ENCODE results near the gene RXFP4. TPM values are rescaled to one million over a fixed set of nuclear protein-coding genes. Genes with fewer than 3 reads are reported as not detected.
A peak's percentile ranks its signal among the peaks of the same experiment; 100 is the strongest.

Gene RXFP4
- polyA plus RNA-seq, 2 of the 4 experiments (the other 2 are of a cell fraction) = 0.06 to 0.12 TPM

DNA sequence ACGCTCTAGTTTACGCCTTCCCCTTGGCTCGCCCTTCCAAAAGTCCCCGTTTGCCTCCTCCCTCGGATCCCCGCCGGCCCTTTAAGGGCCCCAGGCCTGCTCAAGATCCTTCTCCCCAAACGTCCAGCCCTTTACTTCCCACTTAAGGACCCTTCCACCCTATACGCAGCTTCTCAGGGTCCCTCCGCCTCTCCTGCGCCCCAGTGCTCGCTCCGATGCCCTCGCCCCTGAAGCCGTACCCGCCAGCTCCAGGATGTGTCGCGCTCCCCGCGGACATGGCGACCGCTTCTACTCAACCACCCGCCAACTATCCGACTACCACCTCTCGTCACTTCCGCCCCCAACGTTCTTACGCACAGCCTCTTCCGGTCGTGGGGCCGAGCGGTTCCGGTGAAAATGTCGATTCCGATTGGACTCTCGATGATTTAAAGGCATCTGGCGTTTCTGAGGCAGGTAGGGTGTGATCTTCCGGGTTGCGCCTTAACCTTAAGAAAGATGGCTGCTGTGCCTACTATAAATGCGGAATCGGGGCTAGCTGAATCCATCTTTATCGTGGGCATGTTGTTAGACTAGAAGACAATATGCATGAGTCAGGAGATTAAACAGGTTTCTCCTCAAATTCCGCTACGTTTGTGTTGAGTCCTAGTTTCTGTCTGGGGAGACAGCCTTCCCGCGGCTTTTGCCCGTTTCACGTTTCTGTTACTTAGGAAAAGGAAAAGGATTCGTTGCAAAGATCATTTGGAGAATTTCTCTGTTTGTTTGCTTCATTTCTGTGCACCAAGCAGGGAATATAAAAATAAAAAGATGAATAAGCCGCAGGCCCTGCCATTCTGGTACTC, 7.1 kb upstream of the RXFP4 start, which contains the start of gene KHDC4:
Gene KHDC4, minus strand, starts transcription at position 317 of the 839 bp plus-strand sequence. Its CDS starts 40 bp downstream, at position 277.
- ChIA-PET POLR2A (interaction anchor here (0.6 to 1.9 kb wide), 19 partner anchors 9 to 325 kb away, joined by 3 to 10 read pairs (median 4); partner anchors contain the start of genes ARHGEF2, PMF1 and SYT11), CTCF (interaction anchor here (0.5 to 3.4 kb wide), 9 partner anchors 13 to 132 kb away, joined by 3 to 21 read pairs (median 4); no protein-coding TSS in a partner anchor)
- WGBS (ENCODE audit: missing lambda C conversion rate) = 1% methylated on average over 49 of the region's 50 CpGs
- Histone ChIP-seq H3K4me1 (peaks cover 42% of the 10 kb centered on the region), H3K27ac (peak within 1 kb of the TSS; percentile 91 to 94), H3K4me3 (peak within 1 kb of the TSS; percentile 81), H3K4me2 (peak within 1 kb of the TSS; percentile 88), H3K9me3 (no peaks in the 10 kb centered on the region)
- DNase-seq (ENCODE audit: low read depth in 1 of 2, low spot score in 1 of 2) (peak; percentile 97 to 99), ATAC-seq (peak; percentile 94 to 97), FAIRE-seq (peak; percentile 96)
- TF ChIP-seq, protein P1, sequence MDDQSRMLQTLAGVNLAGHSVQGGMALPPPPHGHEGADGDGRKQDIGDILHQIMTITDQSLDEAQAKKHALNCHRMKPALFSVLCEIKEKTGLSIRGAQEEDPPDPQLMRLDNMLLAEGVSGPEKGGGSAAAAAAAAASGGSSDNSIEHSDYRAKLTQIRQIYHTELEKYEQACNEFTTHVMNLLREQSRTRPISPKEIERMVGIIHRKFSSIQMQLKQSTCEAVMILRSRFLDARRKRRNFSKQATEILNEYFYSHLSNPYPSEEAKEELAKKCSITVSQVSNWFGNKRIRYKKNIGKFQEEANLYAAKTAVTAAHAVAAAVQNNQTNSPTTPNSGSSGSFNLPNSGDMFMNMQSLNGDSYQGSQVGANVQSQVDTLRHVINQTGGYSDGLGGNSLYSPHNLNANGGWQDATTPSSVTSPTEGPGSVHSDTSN (IDR thresholded peaks at IDR 0.05) = peak; percentile 74; the same call in 1 of the 2 replicates
- TF ChIP-seq KDM5A (IDR thresholded peaks at IDR 0.05) (peak; percentile 54; the same call in 1 of the 2 replicates), MAZ (IDR thresholded peaks at IDR 0.05; ENCODE audit: borderline replicate concordance, low read depth, low read length) (no peak), NR3C1 (IDR thresholded peaks at IDR 0.05) (no peak), FOSL2 (IDR thresholded peaks at IDR 0.05) (no peak), FOSL2 (CRISPR knock-in tag; IDR thresholded peaks at IDR 0.05) (0 out of 2 replicates have a peak, but pooled peaks have one; percentile 5), EHMT2 (IDR thresholded peaks at IDR 0.05; ENCODE audit: low read depth) (no peak), RARB (CRISPR knock-in tag; IDR thresholded peaks at IDR 0.05) (peak; percentile 18; the same call in 1 of the 2 replicates), RAD21 (conservative IDR thresholded peaks at IDR 0.05 in 1 of 2, IDR thresholded peaks at IDR 0.05 in 1 of 2) (no peak), EHF (CRISPR knock-in tag; IDR thresholded peaks at IDR 0.05) (no peak), RFX5 (IDR thresholded peaks at IDR 0.05) (no peak), FOXS1 (CRISPR knock-in tag; IDR thresholded peaks at IDR 0.05) (no peak), NFE2L2 (conservative IDR thresholded peaks at IDR 0.05; ENCODE audit: low read length) (no peak), PHF8 (IDR thresholded peaks at IDR 0.05; ENCODE audit: borderline replicate concordance, low read depth) (peak; percentile 87), MYC (IDR thresholded peaks at IDR 0.05; ENCODE audit: borderline replicate concordance, low read length) (no peak; the same call in 1 of the 2 replicates), ZFP36 (IDR thresholded peaks at IDR 0.05; ENCODE audit: borderline replicate concordance, partially characterized antibody) (no peak), CEBPB (IDR thresholded peaks at IDR 0.05) (no peak), SMC3 (IDR thresholded peaks at IDR 0.05) (no peak), EP300 (IDR thresholded peaks at IDR 0.05) (no peak), ESRRA (IDR thresholded peaks at IDR 0.05; ENCODE audit: borderline replicate concordance, low read length) (no peak), KDM1A (IDR thresholded peaks at IDR 0.05; ENCODE audit: low read depth) (no peak), NPAS2 (CRISPR knock-in tag; IDR thresholded peaks at IDR 0.05; ENCODE audit: borderline replicate concordance) (no peak), TFCP2L1 (CRISPR knock-in tag; IDR thresholded peaks at IDR 0.05) (0 out of 2 replicates have a peak, but pooled peaks have one; percentile 19), SREBF2 (IDR thresholded peaks at IDR 0.05) (no peak), BHLHE40 (IDR thresholded peaks at IDR 0.05; ENCODE audit: low read depth, low read length) (no peak), HEYL (CRISPR knock-in tag; IDR thresholded peaks at IDR 0.05) (no peak)
- TF ChIP-seq, protein P2, sequence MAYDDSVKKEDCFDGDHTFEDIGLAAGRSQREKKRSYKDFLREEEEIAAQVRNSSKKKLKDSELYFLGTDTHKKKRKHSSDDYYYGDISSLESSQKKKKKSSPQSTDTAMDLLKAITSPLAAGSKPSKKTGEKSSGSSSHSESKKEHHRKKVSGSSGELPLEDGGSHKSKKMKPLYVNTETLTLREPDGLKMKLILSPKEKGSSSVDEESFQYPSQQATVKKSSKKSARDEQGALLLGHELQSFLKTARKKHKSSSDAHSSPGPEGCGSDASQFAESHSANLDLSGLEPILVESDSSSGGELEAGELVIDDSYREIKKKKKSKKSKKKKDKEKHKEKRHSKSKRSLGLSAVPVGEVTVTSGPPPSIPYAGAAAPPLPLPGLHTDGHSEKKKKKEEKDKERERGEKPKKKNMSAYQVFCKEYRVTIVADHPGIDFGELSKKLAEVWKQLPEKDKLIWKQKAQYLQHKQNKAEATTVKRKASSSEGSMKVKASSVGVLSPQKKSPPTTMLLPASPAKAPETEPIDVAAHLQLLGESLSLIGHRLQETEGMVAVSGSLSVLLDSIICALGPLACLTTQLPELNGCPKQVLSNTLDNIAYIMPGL (CRISPR knock-in tag; IDR thresholded peaks at IDR 0.05; ENCODE audit: borderline replicate concordance) = no peak
- TF ChIP-seq, protein P3, sequence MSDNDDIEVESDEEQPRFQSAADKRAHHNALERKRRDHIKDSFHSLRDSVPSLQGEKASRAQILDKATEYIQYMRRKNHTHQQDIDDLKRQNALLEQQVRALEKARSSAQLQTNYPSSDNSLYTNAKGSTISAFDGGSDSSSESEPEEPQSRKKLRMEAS (IDR thresholded peaks at IDR 0.05) = peak; percentile 89
- TF ChIP-seq, protein P4, sequence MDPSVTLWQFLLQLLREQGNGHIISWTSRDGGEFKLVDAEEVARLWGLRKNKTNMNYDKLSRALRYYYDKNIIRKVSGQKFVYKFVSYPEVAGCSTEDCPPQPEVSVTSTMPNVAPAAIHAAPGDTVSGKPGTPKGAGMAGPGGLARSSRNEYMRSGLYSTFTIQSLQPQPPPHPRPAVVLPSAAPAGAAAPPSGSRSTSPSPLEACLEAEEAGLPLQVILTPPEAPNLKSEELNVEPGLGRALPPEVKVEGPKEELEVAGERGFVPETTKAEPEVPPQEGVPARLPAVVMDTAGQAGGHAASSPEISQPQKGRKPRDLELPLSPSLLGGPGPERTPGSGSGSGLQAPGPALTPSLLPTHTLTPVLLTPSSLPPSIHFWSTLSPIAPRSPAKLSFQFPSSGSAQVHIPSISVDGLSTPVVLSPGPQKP (IDR thresholded peaks at IDR 0.05; ENCODE audit: low read depth, low read length) = no peak
- TF ChIP-seq, protein P5, sequence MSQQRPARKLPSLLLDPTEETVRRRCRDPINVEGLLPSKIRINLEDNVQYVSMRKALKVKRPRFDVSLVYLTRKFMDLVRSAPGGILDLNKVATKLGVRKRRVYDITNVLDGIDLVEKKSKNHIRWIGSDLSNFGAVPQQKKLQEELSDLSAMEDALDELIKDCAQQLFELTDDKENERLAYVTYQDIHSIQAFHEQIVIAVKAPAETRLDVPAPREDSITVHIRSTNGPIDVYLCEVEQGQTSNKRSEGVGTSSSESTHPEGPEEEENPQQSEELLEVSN (IDR thresholded peaks at IDR 0.05; ENCODE audit: borderline replicate concordance, low read depth) = no peak
- TF ChIP-seq, protein P6, sequence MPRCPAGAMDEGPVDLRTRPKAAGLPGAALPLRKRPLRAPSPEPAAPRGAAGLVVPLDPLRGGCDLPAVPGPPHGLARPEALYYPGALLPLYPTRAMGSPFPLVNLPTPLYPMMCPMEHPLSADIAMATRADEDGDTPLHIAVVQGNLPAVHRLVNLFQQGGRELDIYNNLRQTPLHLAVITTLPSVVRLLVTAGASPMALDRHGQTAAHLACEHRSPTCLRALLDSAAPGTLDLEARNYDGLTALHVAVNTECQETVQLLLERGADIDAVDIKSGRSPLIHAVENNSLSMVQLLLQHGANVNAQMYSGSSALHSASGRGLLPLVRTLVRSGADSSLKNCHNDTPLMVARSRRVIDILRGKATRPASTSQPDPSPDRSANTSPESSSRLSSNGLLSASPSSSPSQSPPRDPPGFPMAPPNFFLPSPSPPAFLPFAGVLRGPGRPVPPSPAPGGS (IDR thresholded peaks at IDR 0.05) = peak; percentile 76
- TF ChIP-seq, protein P7, sequence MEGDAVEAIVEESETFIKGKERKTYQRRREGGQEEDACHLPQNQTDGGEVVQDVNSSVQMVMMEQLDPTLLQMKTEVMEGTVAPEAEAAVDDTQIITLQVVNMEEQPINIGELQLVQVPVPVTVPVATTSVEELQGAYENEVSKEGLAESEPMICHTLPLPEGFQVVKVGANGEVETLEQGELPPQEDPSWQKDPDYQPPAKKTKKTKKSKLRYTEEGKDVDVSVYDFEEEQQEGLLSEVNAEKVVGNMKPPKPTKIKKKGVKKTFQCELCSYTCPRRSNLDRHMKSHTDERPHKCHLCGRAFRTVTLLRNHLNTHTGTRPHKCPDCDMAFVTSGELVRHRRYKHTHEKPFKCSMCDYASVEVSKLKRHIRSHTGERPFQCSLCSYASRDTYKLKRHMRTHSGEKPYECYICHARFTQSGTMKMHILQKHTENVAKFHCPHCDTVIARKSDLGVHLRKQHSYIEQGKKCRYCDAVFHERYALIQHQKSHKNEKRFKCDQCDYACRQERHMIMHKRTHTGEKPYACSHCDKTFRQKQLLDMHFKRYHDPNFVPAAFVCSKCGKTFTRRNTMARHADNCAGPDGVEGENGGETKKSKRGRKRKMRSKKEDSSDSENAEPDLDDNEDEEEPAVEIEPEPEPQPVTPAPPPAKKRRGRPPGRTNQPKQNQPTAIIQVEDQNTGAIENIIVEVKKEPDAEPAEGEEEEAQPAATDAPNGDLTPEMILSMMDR (IDR thresholded peaks at IDR 0.05) = no peak
